ENCODE measurements around the gene OR5AK2. TPM values are rescaled to one million over a fixed set of nuclear protein-coding genes. Genes with fewer than 3 reads are reported as not detected.
"Not testable (repeated sequence)": the region's sequence is repeated elsewhere in the genome, so short reads cannot be mapped to it uniquely, and the experiment has no call there.

OR5AK2 gene, protein sequence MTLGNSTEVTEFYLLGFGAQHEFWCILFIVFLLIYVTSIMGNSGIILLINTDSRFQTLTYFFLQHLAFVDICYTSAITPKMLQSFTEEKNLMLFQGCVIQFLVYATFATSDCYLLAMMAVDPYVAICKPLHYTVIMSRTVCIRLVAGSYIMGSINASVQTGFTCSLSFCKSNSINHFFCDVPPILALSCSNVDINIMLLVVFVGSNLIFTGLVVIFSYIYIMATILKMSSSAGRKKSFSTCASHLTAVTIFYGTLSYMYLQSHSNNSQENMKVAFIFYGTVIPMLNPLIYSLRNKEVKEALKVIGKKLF
- total RNA-seq, result not detected in 3 replicates

- no peak within 1 kb of the TSS for H3K27ac Mint-ChIP-seq
- TF ChIP-seq, protein P1, sequence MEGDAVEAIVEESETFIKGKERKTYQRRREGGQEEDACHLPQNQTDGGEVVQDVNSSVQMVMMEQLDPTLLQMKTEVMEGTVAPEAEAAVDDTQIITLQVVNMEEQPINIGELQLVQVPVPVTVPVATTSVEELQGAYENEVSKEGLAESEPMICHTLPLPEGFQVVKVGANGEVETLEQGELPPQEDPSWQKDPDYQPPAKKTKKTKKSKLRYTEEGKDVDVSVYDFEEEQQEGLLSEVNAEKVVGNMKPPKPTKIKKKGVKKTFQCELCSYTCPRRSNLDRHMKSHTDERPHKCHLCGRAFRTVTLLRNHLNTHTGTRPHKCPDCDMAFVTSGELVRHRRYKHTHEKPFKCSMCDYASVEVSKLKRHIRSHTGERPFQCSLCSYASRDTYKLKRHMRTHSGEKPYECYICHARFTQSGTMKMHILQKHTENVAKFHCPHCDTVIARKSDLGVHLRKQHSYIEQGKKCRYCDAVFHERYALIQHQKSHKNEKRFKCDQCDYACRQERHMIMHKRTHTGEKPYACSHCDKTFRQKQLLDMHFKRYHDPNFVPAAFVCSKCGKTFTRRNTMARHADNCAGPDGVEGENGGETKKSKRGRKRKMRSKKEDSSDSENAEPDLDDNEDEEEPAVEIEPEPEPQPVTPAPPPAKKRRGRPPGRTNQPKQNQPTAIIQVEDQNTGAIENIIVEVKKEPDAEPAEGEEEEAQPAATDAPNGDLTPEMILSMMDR (IDR thresholded peaks at IDR 0.05; ENCODE audit: unreplicated experiment), result no peak
- H3K36me3 Mint-ChIP-seq, result no peaks in the 10 kb centered on the region
- H3K9me3 Mint-ChIP-seq, result peaks cover 10% of the 10 kb centered on the region
- no peak within 1 kb of the TSS for H3K4me3 Mint-ChIP-seq
- H3K4me1 Mint-ChIP-seq, result no peaks in the 10 kb centered on the region
- no peaks in the 10 kb centered on the region for H3K27me3 Mint-ChIP-seq (ENCODE audit: low read depth)
- DNase-seq (ENCODE audit: low spot score in 2 of 2, unreplicated experiment in 2 of 2), result no peak
Measured at GRCh38 chr11:56988614-56989013, at the start of gene OR5AK2. TSS of gene OR5AK2 (plus strand) at chr11:56988914. CDS start at chr11:56988914, 0 bp downstream.

GRCh38 chr11:56945526-56945925 is 43.2 kb upstream of the OR5AK2 start:
- peaks cover 50% of the 10 kb centered on the region for H3K9me3 Mint-ChIP-seq
- not testable (repeated sequence) for H3K4me1 Mint-ChIP-seq; H3K27me3 Mint-ChIP-seq (ENCODE audit: low read depth); H3K27ac Mint-ChIP-seq; DNase-seq (ENCODE audit: low spot score in 2 of 2, unreplicated experiment in 2 of 2); H3K36me3 Mint-ChIP-seq; H3K4me3 Mint-ChIP-seq

DNA sequence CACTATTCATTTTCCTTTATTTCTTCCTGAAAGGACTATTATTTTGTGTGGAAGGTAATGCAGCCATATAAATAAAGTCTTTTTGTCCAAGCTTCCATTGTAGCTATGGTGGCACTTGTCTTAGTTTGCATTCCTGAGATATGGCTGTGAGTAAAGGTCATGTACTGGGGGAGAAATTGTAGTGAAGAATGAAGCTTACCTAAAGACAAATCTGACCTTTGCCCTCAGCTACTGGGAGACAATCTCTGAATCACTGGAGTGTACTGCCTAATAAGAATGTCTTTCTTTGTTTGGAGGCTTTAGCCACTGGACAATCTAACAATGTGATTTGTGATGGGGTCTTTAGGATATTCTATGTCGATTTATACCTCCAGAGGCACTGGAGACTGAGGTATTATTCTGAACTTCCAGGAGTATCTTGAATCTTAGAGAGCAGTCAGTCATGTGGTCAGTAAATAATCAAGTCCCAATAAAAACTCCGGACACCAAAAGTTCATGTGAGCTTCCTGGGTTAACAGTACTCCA is 39.7 kb upstream of the OR5AK2 start:
- TF ChIP-seq, protein P1 (IDR thresholded peaks at IDR 0.05; ENCODE audit: unreplicated experiment), result no peak
- Mint-ChIP-seq H3K9me3 (peaks cover 62% of the 10 kb centered on the region), H3K36me3 (peaks cover 2% of the 10 kb centered on the region), H3K27ac (no peak overlapping the region), H3K4me3 (no peak overlapping the region), H3K27me3 (ENCODE audit: low read depth) (no peaks in the 10 kb centered on the region), H3K4me1 (no peaks in the 10 kb centered on the region)
- DNase-seq (ENCODE audit: low spot score in 2 of 2, unreplicated experiment in 2 of 2), result no peak

DNA sequence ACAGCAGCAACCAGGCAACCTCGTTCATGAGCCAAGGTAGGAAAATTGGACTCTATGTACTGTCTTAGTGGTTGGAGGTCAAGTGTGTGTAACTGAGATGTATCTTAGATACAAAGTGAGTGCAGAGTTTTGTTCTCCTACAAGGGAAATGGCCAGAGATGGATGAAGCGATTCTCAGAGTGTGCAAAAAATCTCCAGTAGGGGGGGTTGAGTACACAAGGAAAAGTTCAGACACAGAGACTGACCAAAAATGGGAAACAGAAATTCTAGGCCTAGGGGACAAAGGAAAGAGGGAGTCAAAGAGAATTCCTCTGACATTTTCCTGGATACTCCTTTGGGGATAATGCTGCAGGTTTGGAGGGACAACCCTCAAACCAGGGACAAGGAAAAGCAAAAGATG is 38.2 kb upstream of the OR5AK2 start:
- Mint-ChIP-seq H3K4me1 (no peaks in the 10 kb centered on the region), H3K4me3 (no peak overlapping the region), H3K9me3 (peaks cover 62% of the 10 kb centered on the region), H3K27me3 (ENCODE audit: low read depth) (no peaks in the 10 kb centered on the region), H3K36me3 (peaks cover 2% of the 10 kb centered on the region), H3K27ac (no peak overlapping the region)
- DNase-seq (ENCODE audit: low spot score in 2 of 2, unreplicated experiment in 2 of 2), result no peak
- TF ChIP-seq, protein P1 (IDR thresholded peaks at IDR 0.05; ENCODE audit: unreplicated experiment), result no peak

DNA sequence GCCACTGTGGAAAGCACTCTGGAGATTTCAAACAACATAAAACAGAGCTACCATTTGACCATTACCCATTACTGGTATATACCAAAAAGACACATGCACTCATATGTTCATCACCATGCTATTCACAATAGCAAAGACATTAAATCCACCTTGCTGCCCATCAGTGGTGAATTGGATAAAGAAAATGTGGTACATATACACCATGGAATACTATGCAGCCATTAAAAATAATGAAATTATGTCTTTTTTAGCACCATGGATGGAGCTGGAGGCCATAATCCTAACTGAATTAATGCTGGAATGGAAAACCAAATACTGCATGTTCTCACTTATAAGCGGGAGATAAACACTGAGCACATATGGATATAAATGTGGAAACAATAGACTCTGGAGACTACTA is 34.8 kb upstream of the OR5AK2 start:
- not testable (repeated sequence) for DNase-seq (ENCODE audit: low spot score in 2 of 2, unreplicated experiment in 2 of 2); H3K27ac Mint-ChIP-seq; H3K36me3 Mint-ChIP-seq; H3K27me3 Mint-ChIP-seq (ENCODE audit: low read depth); H3K4me1 Mint-ChIP-seq; H3K4me3 Mint-ChIP-seq
- peaks cover 49% of the 10 kb centered on the region for H3K9me3 Mint-ChIP-seq

DNA sequence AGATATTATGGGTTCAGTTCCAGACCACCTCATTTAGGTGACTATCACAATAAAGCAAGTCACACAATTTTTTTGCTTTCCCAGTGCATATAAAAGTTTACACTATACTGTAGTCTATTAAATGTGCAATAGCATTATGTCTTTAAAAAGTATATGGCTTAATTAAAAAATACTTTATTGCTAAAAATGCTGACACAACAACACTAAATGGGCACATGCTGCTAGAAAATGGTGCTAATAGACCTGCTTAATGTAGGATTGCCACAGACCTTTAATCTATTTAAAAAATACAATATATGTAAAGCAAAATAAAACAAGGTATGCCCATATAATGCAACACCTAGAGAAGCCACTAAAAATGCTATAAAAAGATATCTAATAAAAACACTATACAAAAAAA is 27.1 kb upstream of the OR5AK2 start:
- no peak for DNase-seq (ENCODE audit: low spot score in 2 of 2, unreplicated experiment in 2 of 2)
- Mint-ChIP-seq H3K27ac (no peak overlapping the region), H3K27me3 (ENCODE audit: low read depth) (no peaks in the 10 kb centered on the region), H3K4me1 (no peaks in the 10 kb centered on the region), H3K36me3 (no peaks in the 10 kb centered on the region), H3K4me3 (no peak overlapping the region), H3K9me3 (peaks cover 36% of the 10 kb centered on the region)
- TF ChIP-seq, protein P1 (IDR thresholded peaks at IDR 0.05; ENCODE audit: unreplicated experiment), result no peak

Measured in mesothelial cell of epicardium (in vitro differentiated cells).